Measurements from ENCODE around the gene TSPAN18.

- TF ChIP-seq CTCF (conservative IDR thresholded peaks at IDR 0.05; ENCODE audit: low read depth, low read length) (no peak), POLR2A (IDR thresholded peaks at IDR 0.05; ENCODE audit: low read depth, low read length) (no peak), RFX5 (IDR thresholded peaks at IDR 0.05; ENCODE audit: low read depth, low read length) (no peak), SMC3 (IDR thresholded peaks at IDR 0.05; ENCODE audit: low read depth, low read length) (no peak)
These were observed 218.1 kb downstream of the TSPAN18 start for GRCh38 chr11:44944853-44945235.

Measured in IMR-90 (cell line).